RWPE2 (cell line): ENCODE measurements around the gene SAMSN1.

Experiments used
- ATAC-seq: fragments of 200-7000 bp; cut with Tn5 transposase; 3 replicates; pipeline ENCODE4 v1.9.1; 2021; ENCODE audit warnings: low read depth
- DNase-seq: peaks from one replicate; pipeline ENCODE4 v3.0.0-alpha.2; 2020; ENCODE audit warnings: low spot score
- H3K27ac ChIP-seq: fragments of 450-650 bp; 2 replicates; pipeline ENCODE4 v1.5.1; 2017; ENCODE audit warnings: mild to moderate bottlenecking; ENCODE audit not compliant: poor library complexity, severe bottlenecking
- H3K27me3 ChIP-seq: fragments of 250-450 bp; sonication (Bioruptor Pico); 2 replicates; pipeline ENCODE4 v1.5.1; 2021; ENCODE audit warnings: mild to moderate bottlenecking, moderate library complexity; ENCODE audit not compliant: insufficient read depth, poor library complexity, severe bottlenecking
- H3K36me3 ChIP-seq: fragments of 250-450 bp; sonication (Bioruptor Pico); 2 replicates; pipeline ENCODE4 v1.5.1; 2020; ENCODE audit warnings: low read depth, mild to moderate bottlenecking, moderate library complexity
- H3K4me1 ChIP-seq: fragments of 250-450 bp; sonication (Bioruptor Pico); 2 replicates; pipeline ENCODE4 v1.5.1; 2021; ENCODE audit warnings: mild to moderate bottlenecking, moderate library complexity; ENCODE audit not compliant: insufficient read depth, poor library complexity, severe bottlenecking
- H3K4me3 ChIP-seq: fragments of 250-450 bp; sonication (Bioruptor Pico); 2 replicates; pipeline ENCODE4 v1.5.1; 2021; ENCODE audit warnings: mild to moderate bottlenecking, moderate library complexity; ENCODE audit not compliant: severe bottlenecking
- H3K9me3 ChIP-seq: fragments of 250-450 bp; sonication (Bioruptor Pico); 2 replicates; pipeline ENCODE4 v1.5.1; 2021; ENCODE audit warnings: mild to moderate bottlenecking, moderate library complexity; ENCODE audit not compliant: severe bottlenecking
- TF ChIP-seq, protein P1 (sequence below): fragments of 450-650 bp; IDR thresholded peaks from one replicate; pipeline ENCODE4 v1.5.1; 2017; ENCODE audit warnings: mild to moderate bottlenecking, moderate library complexity; ENCODE audit not compliant: poor library complexity, severe bottlenecking

Gene SAMSN1

DNA sequence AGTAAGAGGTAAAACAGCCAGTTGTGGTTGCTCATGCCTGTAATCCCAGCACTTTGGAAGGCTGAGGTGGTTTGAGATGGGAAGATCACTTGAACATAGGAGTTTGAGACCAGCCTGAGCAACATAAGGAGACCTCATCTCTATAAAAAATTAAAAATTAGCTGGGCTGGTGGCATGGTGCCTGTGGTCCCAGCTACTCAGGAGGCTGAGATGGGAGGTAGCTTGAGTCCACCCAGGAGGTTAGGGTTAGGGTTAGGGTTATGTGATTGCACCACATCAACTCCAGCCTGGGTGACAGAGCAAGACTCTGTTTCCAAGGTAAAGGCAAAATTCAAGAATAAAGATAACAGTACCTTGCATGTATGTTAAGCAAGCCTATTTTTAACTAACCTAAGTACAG is 3.5 kb downstream of the SAMSN1 start:
- no peak for DNase-seq
- H3K4me1 ChIP-seq, result peaks cover 4% of the 10 kb centered on the region
- TF ChIP-seq, protein P1, sequence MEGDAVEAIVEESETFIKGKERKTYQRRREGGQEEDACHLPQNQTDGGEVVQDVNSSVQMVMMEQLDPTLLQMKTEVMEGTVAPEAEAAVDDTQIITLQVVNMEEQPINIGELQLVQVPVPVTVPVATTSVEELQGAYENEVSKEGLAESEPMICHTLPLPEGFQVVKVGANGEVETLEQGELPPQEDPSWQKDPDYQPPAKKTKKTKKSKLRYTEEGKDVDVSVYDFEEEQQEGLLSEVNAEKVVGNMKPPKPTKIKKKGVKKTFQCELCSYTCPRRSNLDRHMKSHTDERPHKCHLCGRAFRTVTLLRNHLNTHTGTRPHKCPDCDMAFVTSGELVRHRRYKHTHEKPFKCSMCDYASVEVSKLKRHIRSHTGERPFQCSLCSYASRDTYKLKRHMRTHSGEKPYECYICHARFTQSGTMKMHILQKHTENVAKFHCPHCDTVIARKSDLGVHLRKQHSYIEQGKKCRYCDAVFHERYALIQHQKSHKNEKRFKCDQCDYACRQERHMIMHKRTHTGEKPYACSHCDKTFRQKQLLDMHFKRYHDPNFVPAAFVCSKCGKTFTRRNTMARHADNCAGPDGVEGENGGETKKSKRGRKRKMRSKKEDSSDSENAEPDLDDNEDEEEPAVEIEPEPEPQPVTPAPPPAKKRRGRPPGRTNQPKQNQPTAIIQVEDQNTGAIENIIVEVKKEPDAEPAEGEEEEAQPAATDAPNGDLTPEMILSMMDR, result no peak
- H3K4me3 ChIP-seq, result no peak overlapping the region
- H3K36me3 ChIP-seq, result no peaks in the 10 kb centered on the region
- no peak overlapping the region for H3K27ac ChIP-seq
- H3K9me3 ChIP-seq, result no peaks in the 10 kb centered on the region
- no peaks in the 10 kb centered on the region for H3K27me3 ChIP-seq
- ATAC-seq, result no peak

DNA sequence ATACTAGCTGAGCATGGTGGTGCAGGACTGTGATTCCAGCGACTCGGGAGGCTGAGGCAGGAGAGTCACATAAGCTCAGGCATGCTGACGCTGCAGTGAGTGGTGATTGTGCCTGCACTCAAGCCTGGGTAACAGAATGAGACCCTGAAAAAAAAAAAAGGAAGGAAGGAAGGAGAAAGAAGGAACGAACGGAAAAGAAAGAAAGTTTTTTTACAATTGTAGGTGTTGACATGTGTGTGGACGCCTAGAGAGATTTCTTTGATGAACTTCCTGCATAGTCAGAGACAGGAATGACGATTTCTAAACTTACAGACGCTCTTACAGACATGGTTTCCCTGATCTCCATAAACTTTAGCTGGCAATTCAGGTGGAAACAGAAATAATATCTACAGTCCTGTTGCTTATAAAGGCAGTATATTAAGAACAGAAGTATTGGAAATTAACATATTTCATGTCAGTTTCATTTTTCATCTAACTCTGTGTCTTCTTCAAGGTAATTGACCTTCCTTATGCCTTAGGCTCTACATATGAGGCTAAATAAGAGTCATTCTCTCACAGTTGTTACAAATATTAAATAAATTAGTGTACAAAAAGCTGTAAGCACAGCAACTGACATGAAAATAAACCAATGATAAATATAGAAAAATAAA is 4.1 kb downstream of the SAMSN1 start:
- no peaks in the 10 kb centered on the region for H3K27me3 ChIP-seq
- no peak for ATAC-seq
- DNase-seq, result no peak

DNA sequence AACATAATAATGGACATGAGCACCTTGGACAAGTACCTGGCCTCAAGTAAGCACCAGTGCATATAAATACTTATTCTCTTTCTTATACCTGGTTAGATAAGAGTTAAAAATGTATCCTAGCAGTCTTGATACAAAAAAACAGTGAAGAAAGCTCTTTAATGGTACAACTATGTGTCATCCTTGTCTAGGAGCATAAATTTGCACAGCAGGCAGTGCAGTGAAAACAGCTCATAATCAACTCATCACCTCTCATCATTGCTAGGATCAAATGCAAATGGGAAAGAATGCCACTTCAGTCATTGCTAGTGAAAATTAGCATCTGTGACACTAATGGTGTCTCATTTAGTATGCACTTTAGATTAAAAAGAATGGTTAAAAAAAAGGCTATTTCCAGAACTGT is 7.6 kb downstream of the SAMSN1 start:
- Histone ChIP-seq H3K4me3 (no peak overlapping the region), H3K36me3 (no peaks in the 10 kb centered on the region), H3K9me3 (no peaks in the 10 kb centered on the region), H3K27me3 (no peaks in the 10 kb centered on the region), H3K27ac (no peak overlapping the region), H3K4me1 (peaks cover 11% of the 10 kb centered on the region)
- DNase-seq (no peak), ATAC-seq (no peak)
- TF ChIP-seq, protein P1, result no peak

More for the DNA sequence above, 4.1 kb downstream of the SAMSN1 start:
- H3K4me3 ChIP-seq, result no peak overlapping the region
- TF ChIP-seq, protein P1, result no peak
- H3K9me3 ChIP-seq, result no peaks in the 10 kb centered on the region
- no peaks in the 10 kb centered on the region for H3K4me1 ChIP-seq
- H3K36me3 ChIP-seq, result no peaks in the 10 kb centered on the region
- no peak overlapping the region for H3K27ac ChIP-seq

DNA sequence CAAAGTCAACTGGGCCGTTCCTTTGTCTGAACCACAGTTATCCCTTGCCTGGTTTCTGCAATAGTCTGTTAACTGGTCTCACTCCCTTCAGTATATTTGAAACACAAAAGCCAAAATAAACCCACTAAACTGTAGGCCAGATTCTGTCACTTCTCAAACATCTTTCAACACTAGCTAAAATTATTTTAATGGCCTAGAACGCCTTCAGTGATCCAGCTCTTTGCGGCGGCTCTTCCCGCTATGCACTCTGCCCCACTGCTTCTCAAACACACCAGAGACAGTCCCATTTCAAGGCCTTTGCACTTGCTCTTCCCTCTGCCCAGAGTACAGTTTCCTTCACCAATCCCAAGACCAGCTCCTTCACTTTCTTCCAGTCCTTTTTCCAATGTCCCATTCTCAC is 9.2 kb downstream of the SAMSN1 start:
- TF ChIP-seq, protein P1, result no peak
- Histone ChIP-seq H3K4me3 (no peak overlapping the region), H3K36me3 (no peaks in the 10 kb centered on the region), H3K27me3 (no peaks in the 10 kb centered on the region), H3K27ac (no peak overlapping the region), H3K4me1 (peaks cover 24% of the 10 kb centered on the region), H3K9me3 (no peaks in the 10 kb centered on the region)
- DNase-seq (no peak), ATAC-seq (no peak)

DNA sequence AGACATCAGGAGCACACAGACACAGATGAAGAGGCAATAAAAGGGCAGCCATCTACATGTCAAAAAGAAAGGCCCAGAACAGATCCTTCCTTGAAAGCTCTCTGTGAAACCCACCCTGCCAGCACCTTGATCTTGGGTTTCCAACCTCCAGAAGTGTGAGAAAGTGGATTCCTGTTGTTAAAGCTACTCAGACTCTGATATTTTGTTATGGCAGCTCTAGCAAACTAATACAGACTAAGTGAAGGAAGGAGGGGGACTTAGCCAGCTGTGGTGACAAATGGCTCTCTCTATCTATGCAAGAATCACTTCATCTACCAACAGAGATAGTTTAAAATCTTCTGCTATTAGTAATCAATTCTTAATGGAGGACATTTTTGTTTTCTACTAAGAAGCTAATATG is 10.4 kb downstream of the SAMSN1 start:
- DNase-seq (no peak), ATAC-seq (no peak)
- TF ChIP-seq, protein P1, result no peak
- Histone ChIP-seq H3K4me3 (no peak overlapping the region), H3K27ac (no peak overlapping the region), H3K9me3 (no peaks in the 10 kb centered on the region), H3K27me3 (no peaks in the 10 kb centered on the region), H3K36me3 (no peaks in the 10 kb centered on the region), H3K4me1 (peaks cover 24% of the 10 kb centered on the region)
